HepG2 (cell line): ENCODE data around the gene NPB. TPM values are rescaled to one million over a fixed set of nuclear protein-coding genes. Genes with fewer than 3 reads are reported as not detected.

Source experiments
- AGO2 ChIP-seq: fragments of 200-400 bp; formaldehyde crosslinking; optimal IDR thresholded peaks from 2 replicates; pipeline ENCODE3; 2017; ENCODE audit warnings: mild to moderate bottlenecking, low read depth, low read length, moderate library complexity
- ARID4A ChIP-seq: sonication (generic); formaldehyde crosslinking; IDR thresholded peaks from 2 replicates; pipeline ENCODE4 v1.5.0; 2020; ENCODE audit warnings: mild to moderate bottlenecking, missing genetic modification reagents, borderline replicate concordance
- FOXO4 ChIP-seq: sonication (generic); formaldehyde crosslinking; conservative IDR thresholded peaks from 2 replicates; pipeline ENCODE4 v1.8.1; 2023; ENCODE audit warnings: missing genetic modification reagents
- HIVEP1 ChIP-seq: sonication (generic); formaldehyde crosslinking; IDR thresholded peaks from 2 replicates; pipeline ENCODE4 v1.4.0; 2020; ENCODE audit warnings: mild to moderate bottlenecking, missing genetic modification reagents
- KLF15 ChIP-seq: sonication (generic); formaldehyde crosslinking; IDR thresholded peaks from 2 replicates; pipeline ENCODE4 v1.8.1; 2023; ENCODE audit warnings: borderline replicate concordance, mild to moderate bottlenecking, inconsistent platforms, missing genetic modification reagents, mixed read lengths
- MTA1 ChIP-seq: sonication (generic); formaldehyde crosslinking; IDR thresholded peaks from 2 replicates; pipeline ENCODE4 v1.4.0; 2020; ENCODE audit warnings: missing genetic modification reagents, mild to moderate bottlenecking, borderline replicate concordance
- RXRA ChIP-seq: sonication (generic); formaldehyde crosslinking; IDR thresholded peaks from 2 replicates; pipeline ENCODE4 v1.5.1; 2020; ENCODE audit warnings: missing genetic modification reagents
- TRIM22 ChIP-seq: fragments of 450-650 bp; IDR thresholded peaks from 2 replicates; pipeline ENCODE4 v1.6.1; 2017
- ZBTB34 ChIP-seq: sonication (generic); formaldehyde crosslinking; IDR thresholded peaks from 2 replicates; pipeline ENCODE4 v1.8.0; 2022; ENCODE audit warnings: mild to moderate bottlenecking, missing genetic modification reagents
- ZBTB4 ChIP-seq: sonication (generic); formaldehyde crosslinking; IDR thresholded peaks from 2 replicates; pipeline ENCODE4 v1.4.0; 2020; ENCODE audit warnings: missing genetic modification reagents, mild to moderate bottlenecking, borderline replicate concordance
- ZNF282 ChIP-seq: fragments of 450-650 bp; IDR thresholded peaks from 2 replicates; pipeline ENCODE4 v1.6.1; 2018; ENCODE audit not compliant: partially characterized antibody
- ZNF317 ChIP-seq: sonication (generic); formaldehyde crosslinking; IDR thresholded peaks from 2 replicates; pipeline ENCODE4 v1.5.0; 2020; ENCODE audit warnings: mild to moderate bottlenecking, missing genetic modification reagents
- ZNF335 ChIP-seq: sonication (generic); formaldehyde crosslinking; IDR thresholded peaks from 2 replicates; pipeline ENCODE4 v1.4.0; 2020; ENCODE audit warnings: missing genetic modification reagents
- ZNF598 ChIP-seq: sonication (generic); formaldehyde crosslinking; IDR thresholded peaks from 2 replicates; pipeline ENCODE4 v1.5.1; 2020; ENCODE audit warnings: mild to moderate bottlenecking, missing genetic modification reagents, borderline replicate concordance
- ZNF703 ChIP-seq: sonication (generic); formaldehyde crosslinking; IDR thresholded peaks from 2 replicates; pipeline ENCODE4 v1.5.1; 2020; ENCODE audit warnings: missing genetic modification reagents, mild to moderate bottlenecking, moderate library complexity, borderline replicate concordance
- polyA plus RNA-seq, 8 experiments: library from polyadenylated mRNA; depleted of rRNA in 3 of 8; stranded (reverse) in 7 of 8; unstranded in 1 of 8; fragments of >200 nt; fragmentation: Illumina TruSeq in 4 of 8; extraction: Trizol in 4 of 8; gene quantifications; 2 replicates each; pipeline versions ENCODE4 v1.2.1 to v1.2.3, GENCODE V29; 2011 to 2016; ENCODE audit warnings: low read depth in 4 of 8, missing spikeins in 1 of 8, mixed read lengths in 1 of 8; ENCODE audit not compliant: insufficient read depth in 1 of 8
- total RNA-seq, 5 experiments: library from RNA; depleted of rRNA; stranded (reverse); fragments of >200 nt; fragmentation: Illumina TruSeq; extraction: Trizol; gene quantifications; 2 replicates each; pipeline ENCODE4 v1.2.3, GENCODE V29; 2016; ENCODE audit warnings: low read depth in 1 of 5

The NPB gene
- total and polyA plus RNA-seq, 2 of the 13 experiments (the other 11 are each of a cell fraction or from before 2014, with no cell fraction given): 0.11 to 0.93 TPM

- 0 out of 2 replicates have a peak, but pooled peaks have one; percentile 65 for TF ChIP-seq ZBTB4 (CRISPR knock-in tag)
- no peak for TF ChIP-seq ZNF335
- TF ChIP-seq ZNF282: no peak
- no peak for TF ChIP-seq ZNF703 (CRISPR knock-in tag)
- peak; percentile 64; the same call in 1 of the 2 replicates for TF ChIP-seq HIVEP1
- TF ChIP-seq ZNF317 (CRISPR knock-in tag): no peak
- no peak for TF ChIP-seq ZNF598 (CRISPR knock-in tag)
- TF ChIP-seq TRIM22: no peak
- TF ChIP-seq FOXO4 (CRISPR knock-in tag): 0 out of 2 replicates have a peak, but pooled peaks have one; percentile 58
- no peak for TF ChIP-seq ZBTB34 (CRISPR knock-in tag)
- no peak; the same call in 1 of the 2 replicates for TF ChIP-seq MTA1 (CRISPR knock-in tag)
- 0 out of 2 replicates have a peak, but pooled peaks have one; percentile 48 for TF ChIP-seq KLF15 (CRISPR knock-in tag)
- peak; percentile 27 for TF ChIP-seq RXRA (CRISPR knock-in tag)
- TF ChIP-seq ARID4A (CRISPR knock-in tag): 0 out of 2 replicates have a peak, but pooled peaks have one; percentile 8
- TF ChIP-seq AGO2: peak; percentile 82
Observed at GRCh38 chr17:81907219-81908145, 5.4 kb downstream of the NPB start (continued).
